Activated CD4-positive, alpha-beta memory T cell treated with anti-CD3 and anti-CD28 coated beads, Interleukin-2, amount 10 ng/mL, durations not matched to agents 7 days and 5 days (primary cell): ENCODE results near the gene PROSER2. TPM values are rescaled to one million over a fixed set of nuclear protein-coding genes. Genes with fewer than 3 reads are reported as not detected.
"Not testable (repeated sequence)": the region's sequence is repeated elsewhere in the genome, so short reads cannot be mapped to it uniquely, and the experiment has no call there.

Source experiments
- CTCF ChIA-PET: fragments of 350-600 bp; sonication (Branson Sonifier 250); formaldehyde crosslinking; loops from one replicate; lab custom pipeline; 2021; ENCODE audit warnings: antibody characterized with exemption, inconsistent platforms; lab: Charles Lee
- POLR2A ChIA-PET: fragments of 350-600 bp; sonication (Branson Sonifier 250); formaldehyde crosslinking; loops from one replicate; lab custom pipeline; 2021; ENCODE audit warnings: antibody characterized with exemption; lab: Charles Lee
- DNase-seq: peaks from one replicate; pipeline ENCODE4 v3.0.0-alpha.2; 2020
- H3K27ac Mint-ChIP-seq: one replicate; pipeline ENCODE4 v1.8.0; 2021; ENCODE audit warnings: mild to moderate bottlenecking, mixed read lengths
- H3K27me3 Mint-ChIP-seq: one replicate; pipeline ENCODE4 v1.8.0; 2021; ENCODE audit warnings: mixed read lengths
- H3K36me3 Mint-ChIP-seq: one replicate; pipeline ENCODE4 v1.8.0; 2021; ENCODE audit warnings: low read depth, mixed read lengths
- H3K4me1 Mint-ChIP-seq: one replicate; pipeline ENCODE4 v1.8.0; 2021; ENCODE audit warnings: mixed read lengths
- H3K4me3 Mint-ChIP-seq: one replicate; pipeline ENCODE4 v1.8.0; 2021; ENCODE audit warnings: mild to moderate bottlenecking, mixed read lengths
- H3K9me3 Mint-ChIP-seq: one replicate; pipeline ENCODE4 v1.8.0; 2021; ENCODE audit warnings: mixed read lengths
- total RNA-seq, 2 experiments: library from RNA; stranded (reverse); gene quantifications; one replicate each; pipeline ENCODE4 v1.2.3, GENCODE V29; 2021

Gene PROSER2
- total RNA-seq, 2 experiments from 2014 or later: 0.28 to 0.30 TPM

- Mint-ChIP-seq H3K27ac (no peak overlapping the region), H3K27me3 (peaks cover 28% of the 10 kb centered on the region), H3K4me1 (no peaks in the 10 kb centered on the region), H3K4me3 (no peak overlapping the region), H3K36me3 (no peaks in the 10 kb centered on the region), H3K9me3 (no peaks in the 10 kb centered on the region)
- CTCF ChIA-PET: no interaction called here
- no peak for DNase-seq
- POLR2A ChIA-PET: no interaction called here
Observed at GRCh38 chr10:11849277-11849676, 26.1 kb downstream of the PROSER2 start.

- H3K36me3 Mint-ChIP-seq: no peaks in the 10 kb centered on the region
- ChIA-PET CTCF (no interaction called here), POLR2A (interaction anchor here (0.9 kb wide), 1 partner anchor 13 kb away, joined by 3 read pairs; no protein-coding TSS in a partner anchor)
- H3K4me3 Mint-ChIP-seq: no peak overlapping the region
- H3K9me3 Mint-ChIP-seq: no peaks in the 10 kb centered on the region
- no peaks in the 10 kb centered on the region for H3K4me1 Mint-ChIP-seq
- no peak overlapping the region for H3K27ac Mint-ChIP-seq
- no peak for DNase-seq
- H3K27me3 Mint-ChIP-seq: peaks cover 30% of the 10 kb centered on the region
Observed at GRCh38 chr10:11849911-11850310, 26.8 kb downstream of the PROSER2 start.

GRCh38 chr10:11851910-11852309, 28.8 kb downstream of the PROSER2 start:
- DNase-seq: no peak
- H3K4me3 Mint-ChIP-seq: no peak overlapping the region
- no peaks in the 10 kb centered on the region for H3K9me3 Mint-ChIP-seq
- no peaks in the 10 kb centered on the region for H3K36me3 Mint-ChIP-seq
- CTCF ChIA-PET: no interaction called here
- H3K4me1 Mint-ChIP-seq: no peaks in the 10 kb centered on the region
- POLR2A ChIA-PET: no interaction called here
- no peak overlapping the region for H3K27ac Mint-ChIP-seq
- H3K27me3 Mint-ChIP-seq: peaks cover 22% of the 10 kb centered on the region

GRCh38 chr10:11852637-11853036, 29.5 kb downstream of the PROSER2 start:
- peaks cover 22% of the 10 kb centered on the region for H3K27me3 Mint-ChIP-seq
- H3K4me3 Mint-ChIP-seq, H3K27ac Mint-ChIP-seq, CTCF ChIA-PET, POLR2A ChIA-PET, DNase-seq, H3K9me3 Mint-ChIP-seq, H3K36me3 Mint-ChIP-seq, H3K4me1 Mint-ChIP-seq: not testable (repeated sequence)

- ChIA-PET POLR2A (no interaction called here), CTCF (no interaction called here)
- DNase-seq: no peak
- H3K36me3 Mint-ChIP-seq: no peaks in the 10 kb centered on the region
- no peak overlapping the region for H3K4me3 Mint-ChIP-seq
- H3K27ac Mint-ChIP-seq: no peak overlapping the region
- no peaks in the 10 kb centered on the region for H3K4me1 Mint-ChIP-seq
- peaks cover 21% of the 10 kb centered on the region for H3K27me3 Mint-ChIP-seq
- H3K9me3 Mint-ChIP-seq: no peaks in the 10 kb centered on the region
Observed at GRCh38 chr10:11853468-11853867, 30.3 kb downstream of the PROSER2 start.

- Mint-ChIP-seq H3K4me3 (no peak overlapping the region), H3K27me3 (peaks cover 20% of the 10 kb centered on the region), H3K36me3 (no peaks in the 10 kb centered on the region), H3K4me1 (no peaks in the 10 kb centered on the region), H3K27ac (no peak overlapping the region), H3K9me3 (no peaks in the 10 kb centered on the region)
- ChIA-PET POLR2A (no interaction called here), CTCF (interaction anchor here (0.6 kb wide), 1 partner anchor 598 kb away, joined by 4 read pairs; no protein-coding TSS in a partner anchor)
- DNase-seq: no peak
Observed at GRCh38 chr10:11854301-11854700, 31.1 kb downstream of the PROSER2 start.

GRCh38 chr10:11856089-11856488, 32.9 kb downstream of the PROSER2 start:
- Mint-ChIP-seq H3K4me1 (no peaks in the 10 kb centered on the region), H3K9me3 (no peaks in the 10 kb centered on the region), H3K27me3 (peaks cover 21% of the 10 kb centered on the region), H3K4me3 (no peak overlapping the region), H3K36me3 (no peaks in the 10 kb centered on the region), H3K27ac (no peak overlapping the region)
- ChIA-PET POLR2A (no interaction called here), CTCF (interaction anchor here (0.8 kb wide), 1 partner anchor 73 kb away, joined by 3 read pairs; no protein-coding TSS in a partner anchor)
- DNase-seq: no peak

- CTCF ChIA-PET: interaction anchor here (0.8 kb wide), 1 partner anchor 73 kb away, joined by 3 read pairs; no protein-coding TSS in a partner anchor
- H3K27me3 Mint-ChIP-seq: peaks cover 24% of the 10 kb centered on the region
- H3K9me3 Mint-ChIP-seq: no peaks in the 10 kb centered on the region
- H3K4me1 Mint-ChIP-seq: no peaks in the 10 kb centered on the region
- H3K36me3 Mint-ChIP-seq: no peaks in the 10 kb centered on the region
- no peak overlapping the region for H3K4me3 Mint-ChIP-seq
- DNase-seq: no peak
- POLR2A ChIA-PET: no interaction called here
- no peak overlapping the region for H3K27ac Mint-ChIP-seq
Observed at GRCh38 chr10:11856678-11857077, 33.5 kb downstream of the PROSER2 start.

GRCh38 chr10:11858093-11858492, 34.9 kb downstream of the PROSER2 start:
- no peak overlapping the region for H3K27ac Mint-ChIP-seq

GRCh38 chr10:11861341-11861740, 38.2 kb downstream of the PROSER2 start:
- no peak for DNase-seq
- ChIA-PET POLR2A (no interaction called here), CTCF (no interaction called here)
- Mint-ChIP-seq H3K27me3 (peaks cover 53% of the 10 kb centered on the region), H3K4me1 (peaks cover 28% of the 10 kb centered on the region), H3K27ac (no peak overlapping the region), H3K9me3 (no peaks in the 10 kb centered on the region), H3K36me3 (no peaks in the 10 kb centered on the region), H3K4me3 (no peak overlapping the region)

More at GRCh38 chr10:11858093-11858492, 34.9 kb downstream of the PROSER2 start:
- ChIA-PET POLR2A (no interaction called here), CTCF (no interaction called here)
- H3K4me1 Mint-ChIP-seq: peaks cover 9% of the 10 kb centered on the region
- no peak for DNase-seq
- no peaks in the 10 kb centered on the region for H3K9me3 Mint-ChIP-seq
- peaks cover 37% of the 10 kb centered on the region for H3K27me3 Mint-ChIP-seq
- H3K4me3 Mint-ChIP-seq: no peak overlapping the region
- H3K36me3 Mint-ChIP-seq: no peaks in the 10 kb centered on the region

GRCh38 chr10:11861811-11862428, 38.8 kb downstream of the PROSER2 start:
- CTCF ChIA-PET: interaction anchor here (1.4 kb wide), 1 partner anchor 79 kb away, joined by 4 read pairs; no protein-coding TSS in a partner anchor
- no peak for DNase-seq
- Mint-ChIP-seq H3K27ac (no peak overlapping the region), H3K4me3 (no peak overlapping the region), H3K9me3 (no peaks in the 10 kb centered on the region), H3K27me3 (peaks cover 55% of the 10 kb centered on the region), H3K4me1 (peaks cover 28% of the 10 kb centered on the region), H3K36me3 (no peaks in the 10 kb centered on the region)
- POLR2A ChIA-PET: interaction anchor here (0.9 kb wide), 1 partner anchor 12 kb away, joined by 3 read pairs; no protein-coding TSS in a partner anchor

- no peaks in the 10 kb centered on the region for H3K36me3 Mint-ChIP-seq
- H3K27ac Mint-ChIP-seq: peak overlapping the region; percentile 7
- ChIA-PET CTCF (interaction anchor here (0.5 to 1.4 kb wide), 3 partner anchors 80 to 232 kb away, joined by 3 to 4 read pairs (median 4); no protein-coding TSS in a partner anchor), POLR2A (no interaction called here)
- peak; percentile 61 for DNase-seq
- peaks cover 56% of the 10 kb centered on the region for H3K27me3 Mint-ChIP-seq
- H3K4me1 Mint-ChIP-seq: peaks cover 28% of the 10 kb centered on the region
- H3K9me3 Mint-ChIP-seq: no peaks in the 10 kb centered on the region
- H3K4me3 Mint-ChIP-seq: no peak overlapping the region
Observed at GRCh38 chr10:11863353-11864109, 40.4 kb downstream of the PROSER2 start.

- DNase-seq: no peak
- H3K9me3 Mint-ChIP-seq: no peaks in the 10 kb centered on the region
- ChIA-PET CTCF (no interaction called here), POLR2A (no interaction called here)
- H3K4me3 Mint-ChIP-seq: no peak overlapping the region
- H3K27ac Mint-ChIP-seq: no peak overlapping the region
- H3K4me1 Mint-ChIP-seq: peaks cover 28% of the 10 kb centered on the region
- H3K27me3 Mint-ChIP-seq: peaks cover 55% of the 10 kb centered on the region
- no peaks in the 10 kb centered on the region for H3K36me3 Mint-ChIP-seq
Observed at GRCh38 chr10:11864727-11865126, 41.6 kb downstream of the PROSER2 start.
